GM19099 (cell line): ENCODE results near the gene RANBP3.

Experiments
- POLR2A ChIP-seq: IDR thresholded peaks from 3 replicates; pipeline ENCODE4 v1.6.1; 2011; ENCODE audit warnings: low read depth; ENCODE audit not compliant: insufficient read length; ENCODE audit errors: extremely low read depth

RANBP3 gene

DNA sequence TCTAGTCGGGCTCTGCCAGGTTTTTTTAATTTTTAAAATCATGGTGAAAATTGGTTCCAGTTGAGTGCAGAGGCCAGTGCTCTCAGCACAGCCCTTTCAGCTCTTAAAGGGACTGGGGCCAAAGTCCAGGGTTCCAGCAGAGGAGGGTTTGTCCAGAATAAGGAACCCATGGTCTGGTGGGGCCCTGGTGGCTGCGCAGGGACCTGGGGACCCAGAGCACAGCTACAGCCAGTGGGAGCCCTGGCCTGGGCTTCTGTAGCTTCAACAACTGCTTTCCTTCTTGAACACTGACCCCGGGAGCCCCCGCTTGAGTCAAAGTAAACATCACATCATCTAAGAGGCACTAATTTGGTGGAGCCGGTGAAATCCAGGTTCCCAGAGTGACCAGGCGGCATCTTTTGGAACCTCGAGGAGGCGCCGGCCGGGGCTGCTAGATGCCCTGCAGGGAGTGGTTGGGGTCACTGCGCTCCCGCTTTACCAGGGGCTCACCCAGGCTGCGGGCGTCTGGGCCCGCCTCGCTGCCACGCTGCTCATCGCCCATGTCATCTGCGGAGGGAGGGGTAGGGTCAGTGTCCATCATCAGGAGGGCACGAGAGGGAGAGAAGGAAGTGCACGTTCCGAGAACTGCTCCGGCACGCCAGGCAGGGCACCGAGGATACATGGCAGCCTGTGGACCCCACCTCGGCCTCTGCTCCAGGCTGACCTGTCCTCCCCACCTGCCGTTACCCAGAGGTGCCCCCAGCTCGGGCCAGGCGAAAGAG is 16.6 kb upstream of the RANBP3 start:
- TF ChIP-seq POLR2A = no peak

DNA sequence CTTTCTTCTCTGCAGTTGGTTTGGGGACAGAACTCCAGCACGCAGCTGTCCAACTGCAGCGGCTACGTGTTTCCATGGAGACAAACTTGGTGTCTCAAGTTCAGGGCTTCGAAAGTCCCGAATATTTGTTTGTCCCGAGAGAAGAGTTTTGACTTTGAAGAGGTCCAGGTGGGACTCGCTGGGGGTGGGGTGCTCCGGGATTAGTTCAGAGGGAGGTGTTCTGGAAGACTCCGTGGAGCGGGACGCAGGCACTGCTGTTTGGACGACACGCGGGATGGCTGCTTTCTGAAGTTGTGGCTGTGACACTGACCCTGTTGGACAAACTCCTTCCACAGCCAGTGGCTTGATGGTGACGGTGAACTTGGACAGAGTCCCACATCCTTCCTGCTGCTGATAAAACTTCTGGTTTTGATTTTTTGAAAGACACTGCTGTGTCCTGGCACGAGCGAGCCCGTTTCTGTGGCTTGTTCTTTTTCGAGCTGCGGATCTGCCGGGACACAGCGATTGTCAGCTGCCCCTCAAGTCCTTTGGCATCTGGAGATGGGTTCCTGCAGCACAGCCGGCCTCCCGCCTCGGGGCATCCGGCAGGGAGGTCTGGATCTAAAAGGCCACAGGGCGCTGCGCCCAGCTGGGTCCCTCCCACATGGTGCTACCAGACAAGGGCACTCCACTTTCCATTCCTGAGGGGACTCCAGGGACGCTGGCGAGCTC is 15.9 kb upstream of the RANBP3 start:
- no peak for TF ChIP-seq POLR2A

GRCh38 chr19:5993201-5993600 is 15.3 kb upstream of the RANBP3 start:
- no peak for TF ChIP-seq POLR2A

GRCh38 chr19:5992756-5993155 is 14.8 kb upstream of the RANBP3 start:
- TF ChIP-seq POLR2A = no peak

- TF ChIP-seq POLR2A = no peak
These were observed 13.4 kb upstream of the RANBP3 start for GRCh38 chr19:5991244-5991838.

DNA sequence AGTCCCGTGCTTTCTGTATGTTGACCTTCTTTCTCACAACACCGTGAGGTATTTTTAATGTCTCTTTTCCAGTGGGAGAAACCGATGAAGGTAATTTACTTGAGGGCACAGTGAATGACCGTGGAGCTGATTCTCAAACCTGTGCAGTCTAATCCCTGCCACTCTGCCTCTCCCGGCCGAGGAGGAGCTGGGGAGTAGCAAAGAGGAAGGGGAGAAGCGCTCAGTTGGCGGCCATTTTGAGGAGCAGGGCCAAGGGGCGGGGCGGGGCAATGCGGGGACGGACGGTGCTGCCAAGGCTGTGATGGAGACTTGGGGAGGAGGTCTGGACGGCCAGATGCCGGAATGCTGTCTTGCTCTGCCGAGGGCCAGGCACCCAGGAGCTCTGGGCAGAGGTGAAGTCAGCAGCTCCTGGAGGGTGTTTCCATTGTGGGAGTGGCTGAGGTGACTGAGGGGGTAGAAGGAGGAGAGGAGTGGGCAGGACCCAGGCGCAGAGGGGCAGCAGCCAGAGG is 12.4 kb upstream of the RANBP3 start:
- no peak for TF ChIP-seq POLR2A

GRCh38 chr19:5989388-5990074 is 11.6 kb upstream of the RANBP3 start:
- TF ChIP-seq POLR2A = no peak

DNA sequence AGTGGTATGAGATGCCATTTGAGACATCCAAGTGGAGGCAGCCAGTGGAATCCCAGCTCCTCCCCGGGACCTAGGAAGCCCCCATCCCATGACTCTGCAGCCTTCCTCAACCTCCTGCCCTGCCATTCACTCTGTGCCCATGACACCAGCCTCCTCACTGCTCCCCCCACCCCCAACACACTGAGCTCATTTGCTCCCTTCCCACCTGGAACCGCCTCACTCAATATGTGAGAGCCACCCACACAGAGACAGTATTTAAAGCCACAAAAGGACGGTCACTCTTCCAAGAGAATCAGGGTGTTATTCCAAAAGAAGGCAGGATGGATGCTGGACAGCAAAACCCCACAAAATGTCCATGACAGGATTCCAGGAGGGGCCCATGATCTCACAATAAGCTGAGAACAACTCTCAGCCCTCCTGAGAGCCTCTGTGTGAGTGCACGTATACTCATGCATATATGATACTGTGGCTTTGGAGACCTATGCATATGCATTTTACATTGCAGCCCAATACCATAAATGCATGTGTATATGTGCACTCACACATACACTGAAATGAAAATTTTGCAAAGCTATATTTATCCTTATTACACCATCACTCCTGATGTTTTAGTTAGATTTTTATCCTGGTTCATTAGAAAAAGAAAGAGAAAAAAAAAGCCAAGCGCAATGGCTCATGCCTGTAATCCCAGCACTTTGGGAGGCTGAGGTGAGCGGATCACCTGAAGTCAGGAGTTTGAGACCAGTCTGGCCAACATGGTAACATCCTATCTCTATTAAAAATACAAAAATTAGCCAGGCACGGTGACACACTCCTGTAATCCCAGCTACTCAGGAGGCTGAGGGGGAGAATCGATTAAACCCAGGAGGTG is 10.8 kb upstream of the RANBP3 start:
- TF ChIP-seq POLR2A = no peak

DNA sequence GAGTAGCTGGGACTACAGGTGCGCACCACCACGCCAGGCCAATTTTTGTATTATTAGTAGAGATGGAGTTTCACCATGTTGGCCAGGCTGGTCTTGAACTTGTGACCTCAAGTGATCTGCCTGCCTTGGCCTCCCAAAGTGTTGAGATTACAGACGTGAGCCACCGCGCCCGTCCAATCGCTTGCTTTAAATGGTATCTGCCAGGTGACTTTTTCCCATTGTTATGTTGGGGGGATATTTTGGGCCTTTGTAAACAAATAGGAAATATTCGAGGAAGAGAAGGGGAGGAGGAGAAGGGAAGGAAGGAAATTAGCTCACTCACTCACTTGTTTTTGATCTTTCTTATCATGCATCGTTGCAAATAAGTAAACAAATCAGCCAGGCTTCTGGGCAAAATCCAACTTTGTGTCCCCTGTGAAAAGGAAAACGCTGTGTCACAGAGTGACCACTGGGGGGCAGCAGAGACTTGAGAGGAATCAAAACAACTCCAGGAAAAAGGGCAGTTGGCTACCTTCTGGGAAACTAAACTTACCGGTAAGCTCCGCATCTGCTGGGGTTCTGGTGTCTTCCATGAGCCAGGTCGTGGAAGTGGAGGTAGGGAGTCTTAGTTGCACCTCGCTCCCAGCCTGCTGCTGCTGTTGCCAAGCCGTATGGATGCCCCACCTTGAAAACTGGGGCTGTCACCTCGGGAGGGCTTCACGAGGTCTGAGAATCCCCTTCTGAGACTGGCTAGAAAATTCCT is 9.3 kb upstream of the RANBP3 start:
- TF ChIP-seq POLR2A = no peak

GRCh38 chr19:5985098-5985783 is 7.3 kb upstream of the RANBP3 start:
- TF ChIP-seq POLR2A = no peak

GRCh38 chr19:5984600-5984999 is 6.7 kb upstream of the RANBP3 start:
- TF ChIP-seq POLR2A = no peak

GRCh38 chr19:5983367-5983955 is 5.5 kb upstream of the RANBP3 start:
- no peak for TF ChIP-seq POLR2A
